Fibroblast of villous mesenchyme (primary cell): Measurements from ENCODE around the gene RPS6KA2. TPM values are rescaled to one million over a fixed set of nuclear protein-coding genes. Genes with fewer than 3 reads are reported as not detected.

ENCODE experiments used
- DNase-seq: peaks from one replicate; pipeline ENCODE4 v3.0.0-alpha.2; 2010; ENCODE audit warnings: low read depth
- H3K4me3 ChIP-seq: 2 replicates; pipeline ENCODE4 v1.5.1; 2011; ENCODE audit warnings: low read depth, mild to moderate bottlenecking, low read length
- total RNA-seq: library from RNA; depleted of rRNA; stranded (reverse); fragments of >200 nt; gene quantifications from 2 replicates; pipeline ENCODE4 v1.2.3, GENCODE V29; 2012
- TF ChIP-seq, protein P1 (sequence below): IDR thresholded peaks from 2 replicates; pipeline ENCODE4 v1.5.1; 2012; ENCODE audit warnings: low read depth, mild to moderate bottlenecking, low read length; ENCODE audit not compliant: insufficient read depth

RPS6KA2 gene
- total RNA-seq, 1 donor, result 15.5 TPM

DNA sequence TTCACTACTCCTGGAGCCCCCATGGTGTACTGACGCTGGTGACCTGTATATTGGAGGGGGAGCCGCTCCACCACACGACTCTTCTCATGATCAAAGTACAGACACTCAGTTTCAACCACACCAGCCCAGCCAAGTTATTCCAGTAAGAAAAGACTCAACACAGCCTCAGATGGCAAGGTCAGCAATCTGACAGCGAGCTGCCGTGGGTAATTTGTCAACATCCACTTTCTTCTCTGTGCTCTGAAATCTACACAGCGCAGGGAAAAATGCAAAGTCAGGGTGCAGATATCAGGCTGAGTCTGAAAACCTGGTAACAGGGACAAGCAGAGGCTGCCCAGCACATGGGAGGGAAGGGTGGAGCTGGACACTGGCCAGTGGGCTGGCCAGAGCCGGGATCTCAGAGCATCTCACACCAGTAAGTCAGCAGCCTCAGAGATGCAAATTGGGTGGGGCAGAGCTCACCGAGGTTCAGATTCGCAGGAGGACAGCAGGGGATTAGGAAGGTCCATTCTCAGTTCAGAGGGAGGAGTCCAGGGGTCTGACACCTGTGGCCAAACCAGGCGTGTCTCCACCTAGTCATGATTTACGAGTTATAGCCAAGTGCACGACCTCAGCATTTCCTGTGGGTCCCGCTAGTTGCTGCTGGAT lies 44.5 kb upstream of the RPS6KA2 start:
- H3K4me3 ChIP-seq, result no peak overlapping the region
- DNase-seq, result peak; percentile 27
- TF ChIP-seq, protein P1, sequence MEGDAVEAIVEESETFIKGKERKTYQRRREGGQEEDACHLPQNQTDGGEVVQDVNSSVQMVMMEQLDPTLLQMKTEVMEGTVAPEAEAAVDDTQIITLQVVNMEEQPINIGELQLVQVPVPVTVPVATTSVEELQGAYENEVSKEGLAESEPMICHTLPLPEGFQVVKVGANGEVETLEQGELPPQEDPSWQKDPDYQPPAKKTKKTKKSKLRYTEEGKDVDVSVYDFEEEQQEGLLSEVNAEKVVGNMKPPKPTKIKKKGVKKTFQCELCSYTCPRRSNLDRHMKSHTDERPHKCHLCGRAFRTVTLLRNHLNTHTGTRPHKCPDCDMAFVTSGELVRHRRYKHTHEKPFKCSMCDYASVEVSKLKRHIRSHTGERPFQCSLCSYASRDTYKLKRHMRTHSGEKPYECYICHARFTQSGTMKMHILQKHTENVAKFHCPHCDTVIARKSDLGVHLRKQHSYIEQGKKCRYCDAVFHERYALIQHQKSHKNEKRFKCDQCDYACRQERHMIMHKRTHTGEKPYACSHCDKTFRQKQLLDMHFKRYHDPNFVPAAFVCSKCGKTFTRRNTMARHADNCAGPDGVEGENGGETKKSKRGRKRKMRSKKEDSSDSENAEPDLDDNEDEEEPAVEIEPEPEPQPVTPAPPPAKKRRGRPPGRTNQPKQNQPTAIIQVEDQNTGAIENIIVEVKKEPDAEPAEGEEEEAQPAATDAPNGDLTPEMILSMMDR, result no peak

GRCh38 chr6:166670894-166671293 lies 43.8 kb upstream of the RPS6KA2 start:
- TF ChIP-seq, protein P1, result no peak
- H3K4me3 ChIP-seq, result no peak overlapping the region
- DNase-seq, result no peak

DNA sequence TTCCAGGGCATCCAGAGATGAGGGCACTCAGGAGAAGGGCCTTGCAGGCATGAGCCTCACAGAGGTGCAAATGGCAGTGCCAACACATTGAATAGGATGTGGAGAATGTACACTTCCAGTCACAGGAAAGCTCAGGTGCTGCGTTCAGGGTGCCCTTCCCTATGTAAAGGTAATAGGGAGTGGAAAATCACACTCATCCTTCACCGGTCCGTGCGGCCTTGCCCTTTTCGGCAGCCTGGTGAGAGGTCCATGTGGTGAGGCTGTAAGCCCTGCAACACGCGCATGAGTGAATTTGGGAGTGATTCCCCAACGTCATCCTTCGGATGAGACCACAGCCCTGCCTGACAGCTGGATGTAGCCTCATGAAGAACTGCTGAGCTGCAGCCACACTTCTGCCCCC lies 43.0 kb upstream of the RPS6KA2 start:
- TF ChIP-seq, protein P1, result no peak
- DNase-seq, result no peak
- H3K4me3 ChIP-seq, result no peak overlapping the region

DNA sequence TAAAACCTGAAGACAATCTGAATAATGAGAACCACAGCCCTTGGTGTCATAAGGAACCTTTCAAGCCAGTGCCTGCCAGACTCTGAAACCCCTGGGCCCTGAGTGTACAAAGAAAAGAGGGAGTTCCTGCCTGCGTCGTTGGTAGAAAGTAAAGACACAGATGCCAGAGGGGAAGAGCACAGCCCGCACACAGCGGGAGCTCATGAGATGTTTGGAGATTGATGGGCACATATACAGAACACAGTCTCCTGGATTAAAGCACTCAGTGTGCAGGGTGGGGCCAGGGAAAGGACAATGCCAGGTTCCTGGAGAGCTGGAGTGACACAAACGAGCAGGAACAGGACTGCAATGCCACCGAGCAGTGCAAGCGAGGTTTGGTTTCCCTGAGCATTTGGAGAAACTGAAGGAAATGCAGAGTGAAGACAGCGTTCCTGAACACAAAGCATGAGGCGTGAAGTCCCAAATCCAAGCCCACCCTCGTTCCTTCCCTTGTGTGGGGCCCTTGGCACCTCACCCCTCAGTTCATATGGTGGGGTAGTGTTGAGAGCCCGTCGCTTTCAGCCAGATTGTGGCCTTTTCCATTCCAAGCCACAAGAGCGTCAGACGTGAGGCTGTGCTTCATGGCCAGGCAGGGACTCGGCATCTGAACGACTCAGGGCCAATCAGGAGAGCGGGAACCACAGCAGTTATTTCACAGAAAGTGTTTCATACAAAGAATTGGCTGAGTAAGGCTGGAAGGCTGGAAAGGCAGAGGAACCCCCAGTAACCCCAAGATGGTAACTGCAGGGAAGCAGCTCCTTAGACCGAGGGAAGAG lies 41.0 kb upstream of the RPS6KA2 start:
- no peak overlapping the region for H3K4me3 ChIP-seq
- DNase-seq, result no peak
- TF ChIP-seq, protein P1, result no peak

- no peak overlapping the region for H3K4me3 ChIP-seq
- TF ChIP-seq, protein P1, result no peak
- peak; percentile 71 for DNase-seq
Observed at GRCh38 chr6:166664135-166664534, 37.1 kb upstream of the RPS6KA2 start.

DNA sequence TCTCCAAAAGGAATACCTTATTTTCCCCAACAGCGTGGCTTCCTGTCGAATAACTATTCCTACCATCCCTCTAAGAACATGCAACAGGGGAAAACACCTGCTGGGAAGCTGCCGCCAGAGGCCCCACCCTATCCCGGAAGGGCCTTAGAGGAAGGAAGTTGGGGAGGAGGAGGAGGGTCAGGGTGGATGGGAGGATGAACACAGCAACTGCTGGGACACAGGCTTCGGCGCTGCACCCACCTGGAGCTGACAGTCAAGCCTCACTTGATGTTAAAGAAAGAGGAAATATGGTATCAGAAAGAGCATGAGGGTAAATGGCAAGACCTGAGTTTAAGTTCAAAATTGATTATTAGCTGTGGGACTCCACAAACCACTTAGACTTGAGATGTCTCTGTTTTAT lies 36.5 kb upstream of the RPS6KA2 start:
- no peak for DNase-seq
- TF ChIP-seq, protein P1, result no peak
- H3K4me3 ChIP-seq, result no peak overlapping the region
